Subcutaneous preadipocyte (primary cell): Measurements from ENCODE around the gene P2RX5. TPM values are rescaled to one million over a fixed set of nuclear protein-coding genes. Genes with fewer than 3 reads are reported as not detected.

ENCODE experiments used
- total RNA-seq: library from RNA; depleted of rRNA; stranded (reverse); fragments of >200 nt; gene quantifications from 2 replicates; pipeline ENCODE4 v1.2.3, GENCODE V29; 2012

Gene P2RX5
- total RNA-seq: 0.37 and 1.2 TPM in 2 replicates

GRCh38 chr17:3695723-3696411 is at the start of gene P2RX5:
TSS of gene P2RX5 (minus strand) at chr17:3696155. CDS start at chr17:3696005, 150 bp downstream.

GRCh38 chr17:3723556-3724377 is 27.8 kb upstream of the P2RX5 start, which contains the start of gene HASPIN:
TSS of gene HASPIN (plus strand) at chr17:3723903. CDS start at chr17:3723936, 33 bp downstream.

GRCh38 chr17:3668279-3669084 is 27.5 kb downstream of the P2RX5 start, which contains the start of the genes EMC6 and TAX1BP3:
TSS of gene EMC6 (plus strand) at chr17:3668812. CDS start at chr17:3669147, 335 bp downstream.
TSS of gene TAX1BP3 (minus strand) at chr17:3668578. CDS start at chr17:3668526, 52 bp downstream.

GRCh38 chr17:3636154-3636907 is 59.6 kb downstream of the P2RX5 start, which contains the start of the genes CTNS and SHPK:
TSS of gene CTNS (plus strand) at chr17:3636760. CDS start at chr17:3640207, 3,447 bp downstream.
TSS of gene SHPK (minus strand) at chr17:3636250. CDS start at chr17:3636219, 31 bp downstream.

Other genes with a start within 250 kb of the P2RX5 start
- gene SPATA22, start 224.3 kb downstream of the P2RX5 start, total RNA-seq: 0.78 and 1.1 TPM in 2 replicates
- 0.98 and 1.1 TPM in 2 replicates for gene ASPA, start 220.2 kb downstream of the P2RX5 start, total RNA-seq
- gene TRPV3, start 138.3 kb downstream of the P2RX5 start, total RNA-seq: 1.1 and 1.4 TPM in 2 replicates
- 1.4 and 1.5 TPM in 2 replicates for gene TRPV1, start 86.7 kb downstream of the P2RX5 start, total RNA-seq
- gene SHPK, start 59.9 kb downstream of the P2RX5 start, total RNA-seq: 16.9 and 17.2 TPM in 2 replicates
- 19.8 and 21.7 TPM in 2 replicates for gene CTNS, start 59.4 kb downstream of the P2RX5 start, total RNA-seq
- 88.9 and 89.1 TPM in 2 replicates for gene TAX1BP3, start 27.6 kb downstream of the P2RX5 start, total RNA-seq
- 16.0 and 20.6 TPM in 2 replicates for gene EMC6, start 27.3 kb downstream of the P2RX5 start, total RNA-seq
- 8.5 and 13.1 TPM in 2 replicates for gene HASPIN, start 27.7 kb upstream of the P2RX5 start, total RNA-seq
- gene ITGAE, start 105.0 kb upstream of the P2RX5 start, total RNA-seq: 7.0 and 9.8 TPM in 2 replicates
- 13.6 and 16.8 TPM in 2 replicates for gene NCBP3, start 150.1 kb upstream of the P2RX5 start, total RNA-seq
- 9.9 and 11.3 TPM in 2 replicates for gene CAMKK1, start 196.9 kb upstream of the P2RX5 start, total RNA-seq
- gene P2RX1, start 220.3 kb upstream of the P2RX5 start, total RNA-seq: not detected in 2 replicates